H9 (cell line): Measurements from ENCODE around the gene MTG2. TPM values are rescaled to one million over a fixed set of nuclear protein-coding genes. Genes with fewer than 3 reads are reported as not detected.

Experiments
- DNase-seq: peaks from one replicate; pipeline ENCODE4 v3.0.0-alpha.2; 2017
- H2AFZ ChIP-seq: one replicate; pipeline ENCODE4 v1.6.1; 2013; ENCODE audit warnings: mild to moderate bottlenecking, low read length, control low read depth, moderate library complexity
- H2AK5ac ChIP-seq: 2 replicates; pipeline ENCODE4 v1.6.1; 2013; ENCODE audit warnings: low read length, control low read depth, mixed read lengths; ENCODE audit not compliant: insufficient read length
- H2BK120ac ChIP-seq: one replicate; pipeline ENCODE4 v1.6.1; 2013; ENCODE audit warnings: low read depth, mild to moderate bottlenecking, low read length, control low read depth, inconsistent platforms; ENCODE audit not compliant: poor library complexity, severe bottlenecking
- H2BK12ac ChIP-seq: 2 replicates; pipeline ENCODE4 v1.6.1; 2013; ENCODE audit warnings: low read length, control low read depth, mixed read lengths, low read depth; ENCODE audit not compliant: insufficient read length
- H2BK15ac ChIP-seq: 2 replicates; pipeline ENCODE4 v1.6.1; 2013; ENCODE audit warnings: low read depth, low read length, control low read depth
- H2BK20ac ChIP-seq: one replicate; pipeline ENCODE4 v1.6.1; 2013; ENCODE audit warnings: low read depth, mild to moderate bottlenecking, low read length, control low read depth, inconsistent platforms; ENCODE audit not compliant: poor library complexity, severe bottlenecking
- H2BK5ac ChIP-seq: 2 replicates; pipeline ENCODE4 v1.6.1; 2013; ENCODE audit warnings: low read length, control low read depth, mixed read lengths; ENCODE audit not compliant: insufficient read length
- H3K14ac ChIP-seq: 2 replicates; pipeline ENCODE4 v1.6.1; 2013; ENCODE audit warnings: low read length, control low read depth; ENCODE audit not compliant: insufficient read depth
- H3K18ac ChIP-seq: 2 replicates; pipeline ENCODE4 v1.6.1; 2013; ENCODE audit warnings: low read depth, mild to moderate bottlenecking, mixed read lengths, low read length, control low read depth; ENCODE audit not compliant: insufficient read length
- H3K23ac ChIP-seq: 2 replicates; pipeline ENCODE4 v1.6.1; 2013; ENCODE audit warnings: low read length, control low read depth, mixed read lengths, low read depth; ENCODE audit not compliant: insufficient read length
- H3K23me2 ChIP-seq: 2 replicates; pipeline ENCODE4 v1.6.1; 2013; ENCODE audit warnings: low read depth, mild to moderate bottlenecking, mixed read lengths, low read length, control low read depth; ENCODE audit not compliant: insufficient read length, poor library complexity, severe bottlenecking
- H3K27ac ChIP-seq: 2 replicates; pipeline ENCODE4 v1.5.1; 2013; ENCODE audit warnings: low read length, control low read depth, mixed read lengths, low read depth; ENCODE audit not compliant: insufficient read length
- H3K27me3 ChIP-seq: 2 replicates; pipeline ENCODE4 v1.6.1; 2013; ENCODE audit warnings: low read length, control low read depth, inconsistent platforms; ENCODE audit not compliant: insufficient read depth
- H3K4ac ChIP-seq: 2 replicates; pipeline ENCODE4 v1.6.1; 2013; ENCODE audit warnings: low read depth, mild to moderate bottlenecking, control low read depth, inconsistent platforms, low read length, moderate library complexity
- H3K4me1 ChIP-seq: 2 replicates; pipeline ENCODE4 v1.6.1; 2013; ENCODE audit warnings: low read length, control low read depth, inconsistent platforms; ENCODE audit not compliant: insufficient read depth
- H3K4me2 ChIP-seq: 2 replicates; pipeline ENCODE4 v1.6.1; 2013; ENCODE audit warnings: low read length, control low read depth, mixed read lengths; ENCODE audit not compliant: insufficient read length, insufficient read depth
- H3K56ac ChIP-seq: 2 replicates; pipeline ENCODE4 v1.6.1; 2013; ENCODE audit warnings: low read depth, mild to moderate bottlenecking, mixed read lengths, low read length, control low read depth; ENCODE audit not compliant: insufficient read length
- H3K79me1 ChIP-seq: 2 replicates; pipeline ENCODE4 v1.6.1; 2013; ENCODE audit warnings: low read depth, mild to moderate bottlenecking, moderate library complexity, low read length, control low read depth, inconsistent platforms; ENCODE audit not compliant: insufficient read depth, poor library complexity, severe bottlenecking
- H3K79me2 ChIP-seq: 2 replicates; pipeline ENCODE4 v1.6.1; 2013; ENCODE audit warnings: low read length, control low read depth, inconsistent platforms; ENCODE audit not compliant: insufficient read depth
- H3K9ac ChIP-seq: 2 replicates; pipeline ENCODE4 v1.6.1; 2013; ENCODE audit warnings: low read length, control low read depth, mixed read lengths; ENCODE audit not compliant: insufficient read length; ENCODE audit errors: extremely low read depth
- H3K9me3 ChIP-seq: one replicate; pipeline ENCODE4 v1.6.1; 2013; ENCODE audit warnings: low read depth, low read length, inconsistent platforms; ENCODE audit not compliant: control insufficient read depth
- H3T11ph ChIP-seq: one replicate; pipeline ENCODE4 v1.6.1; 2013; ENCODE audit warnings: mild to moderate bottlenecking, low read length, control low read depth, inconsistent platforms
- H4K20me1 ChIP-seq: one replicate; pipeline ENCODE4 v1.6.1; 2013; ENCODE audit not compliant: control insufficient read depth, insufficient read length, insufficient read depth
- H4K5ac ChIP-seq: 2 replicates; pipeline ENCODE4 v1.6.1; 2013; ENCODE audit warnings: low read depth, mild to moderate bottlenecking, mixed read lengths, low read length, control low read depth; ENCODE audit not compliant: insufficient read length
- H4K8ac ChIP-seq: replicated peaks from 2 replicates; pipeline ENCODE4 v1.6.1; 2013; ENCODE audit warnings: low read length, control low read depth, mixed read lengths, low read depth; ENCODE audit not compliant: insufficient read length
- H4K91ac ChIP-seq: 2 replicates; pipeline ENCODE4 v1.6.1; 2013; ENCODE audit warnings: low read depth, mild to moderate bottlenecking, moderate library complexity, mixed read lengths, low read length, control low read depth; ENCODE audit not compliant: insufficient read length
- H3K27ac Mint-ChIP-seq, 3 experiments: 2 replicates in 2 of 3; 3 replicates in 1 of 3; pipeline ENCODE4 v1.8.0; 2020 to 2021; ENCODE audit warnings: mixed read lengths in 3 of 3, mild to moderate bottlenecking in 1 of 3, moderate library complexity in 1 of 3
- H3K27me3 Mint-ChIP-seq: 2 replicates; pipeline ENCODE4 v1.8.0; 2021; ENCODE audit warnings: low read depth, mild to moderate bottlenecking, moderate library complexity, mixed read lengths
- H3K36me3 Mint-ChIP-seq, 3 experiments: 2 replicates in 2 of 3; 3 replicates in 1 of 3; pipeline ENCODE4 v1.8.0; 2020 to 2021; ENCODE audit warnings: low read depth in 3 of 3, mixed read lengths in 3 of 3; ENCODE audit not compliant: insufficient read depth in 1 of 3
- H3K4me1 Mint-ChIP-seq, 2 experiments: 2 replicates each; pipeline ENCODE4 v1.8.0; 2020; ENCODE audit warnings: mixed read lengths in 2 of 2
- H3K4me3 Mint-ChIP-seq, 2 experiments: 2 replicates in 1 of 2; 3 replicates in 1 of 2; pipeline ENCODE4 v1.8.0; 2020 to 2021; ENCODE audit warnings: mild to moderate bottlenecking in 2 of 2, mixed read lengths in 2 of 2, moderate library complexity in 1 of 2
- H3K9me3 Mint-ChIP-seq, 2 experiments: 2 replicates in 1 of 2; 3 replicates in 1 of 2; pipeline ENCODE4 v1.8.0; 2020; ENCODE audit warnings: mild to moderate bottlenecking in 2 of 2, mixed read lengths in 2 of 2, moderate library complexity in 1 of 2
- CTCF ChIP-seq: fragments of 200-600 bp; sonication (generic); conservative IDR thresholded peaks from 3 replicates; pipeline ENCODE4 v1.8.0; 2021; ENCODE audit warnings: antibody characterized with exemption, mild to moderate bottlenecking
- WGBS: extraction: QIAGEN DNeasy Blood & Tissue Kit; methylation state at CpG from one replicate; pipeline ENCODE4 v1.1.7; 2013; ENCODE audit warnings: missing lambda C conversion rate, low lambda C conversion rate, mixed read lengths; ENCODE audit not compliant: insufficient read length; ENCODE audit errors: extremely low coverage; 5-methylcytosine and 5-hydroxymethylcytosine counted together
- total RNA-seq: library from RNA; stranded (reverse); gene quantifications from 2 replicates; pipeline ENCODE4 v1.2.1, GENCODE V29; 2021

The MTG2 gene
- total RNA-seq, 1 experiment from 2014 or later = 25.1 TPM

- H4K91ac ChIP-seq = no peak overlapping the region
- no peak overlapping the region for H4K8ac ChIP-seq
- H3K23ac ChIP-seq = no peak overlapping the region
- peaks cover 2 to 7% (median 5%) of the 10 kb centered on the region in 3 experiments; a peak in 5 of 7 replicates for H3K36me3 Mint-ChIP-seq
- no peak overlapping the region for H3K27ac ChIP-seq
- no peak overlapping the region for H2BK5ac ChIP-seq
- WGBS = no CpG with 5 or more reads among the region's 25 CpGs
- H3K23me2 ChIP-seq = no peaks in the 10 kb centered on the region
- TF ChIP-seq CTCF = peak; percentile 16; the same call in 1 of the 3 replicates
- no peak overlapping the region for H3K4ac ChIP-seq
- no peak overlapping the region; a peak in 1 of 5 replicates for H3K4me3 Mint-ChIP-seq
- H2AK5ac ChIP-seq = no peak overlapping the region
- H2BK15ac ChIP-seq = no peak overlapping the region
- no peaks in the 10 kb centered on the region for H3K4me1 ChIP-seq
- H3K4me2 ChIP-seq = no peak overlapping the region
- no peak overlapping the region for H3K56ac ChIP-seq
- DNase-seq = no peak
- no peaks in the 10 kb centered on the region for H3K4me1 Mint-ChIP-seq
- no peak overlapping the region for H2BK120ac ChIP-seq
- H3T11ph ChIP-seq = no peak overlapping the region
- H3K18ac ChIP-seq = no peak overlapping the region
- no peaks in the 10 kb centered on the region for H3K79me1 ChIP-seq
- H2BK20ac ChIP-seq = no peak overlapping the region
- H3K9me3 Mint-ChIP-seq = no peaks in the 10 kb centered on the region
- no peaks in the 10 kb centered on the region for H3K27me3 Mint-ChIP-seq
- H3K14ac ChIP-seq = no peak overlapping the region
- H3K9me3 ChIP-seq = no peaks in the 10 kb centered on the region
- H3K27ac Mint-ChIP-seq = peak overlapping the region in 1 of 3 experiments; percentile 77; a peak in 2 of 7 replicates
- no peak overlapping the region for H4K5ac ChIP-seq
- H3K9ac ChIP-seq = no peak overlapping the region
- H2AFZ ChIP-seq = no peak overlapping the region
- no peaks in the 10 kb centered on the region for H4K20me1 ChIP-seq
- no peaks in the 10 kb centered on the region; the same call in 1 of the 2 replicates for H3K79me2 ChIP-seq
- no peak overlapping the region for H2BK12ac ChIP-seq
- no peaks in the 10 kb centered on the region for H3K27me3 ChIP-seq
These were observed 8.0 kb downstream of the MTG2 start for GRCh38 chr20:62190639-62191411.
